ENCODE measurements around the gene EHD4.

- no peak for TF ChIP-seq GATA3 (IDR thresholded peaks at IDR 0.05; ENCODE audit: low read depth, low read length)
- no peak for TF ChIP-seq GATA2 (IDR thresholded peaks at IDR 0.05; ENCODE audit: low read depth, low read length)
These were observed 93.0 kb downstream of the EHD4 start for GRCh38 chr15:41879321-41879845.
